Measurements from ENCODE around the gene AJM1. TPM values are rescaled to one million over a fixed set of nuclear protein-coding genes. Genes with fewer than 3 reads are reported as not detected.
"Not testable (repeated sequence)": the region's sequence is repeated elsewhere in the genome, so short reads cannot be mapped to it uniquely, and the experiment has no call there.

The AJM1 gene
- total RNA-seq, 2 donors from 2014 or later, result 4.3 to 12.9 TPM

- no peaks in the 10 kb centered on the region for H3K27me3 Mint-ChIP-seq
- H3K36me3 Mint-ChIP-seq (ENCODE audit: low read depth), result peaks cover 21% of the 10 kb centered on the region
- peaks cover 4% of the 10 kb centered on the region for H3K4me1 Mint-ChIP-seq
- no peak overlapping the region for H3K4me3 Mint-ChIP-seq
- no peak for ATAC-seq (replicated peaks)
- H3K9me3 Mint-ChIP-seq, result no peaks in the 10 kb centered on the region
- H3K27ac Mint-ChIP-seq, result no peak overlapping the region
Measured at GRCh38 chr9:136824496-136825225, 17.6 kb upstream of the AJM1 start.

- Mint-ChIP-seq H3K36me3 (ENCODE audit: low read depth) (peaks cover 21% of the 10 kb centered on the region), H3K4me1 (peaks cover 4% of the 10 kb centered on the region), H3K4me3 (no peak overlapping the region), H3K9me3 (no peaks in the 10 kb centered on the region), H3K27ac (no peak overlapping the region), H3K27me3 (no peaks in the 10 kb centered on the region)
- ATAC-seq (replicated peaks), result no peak
Measured at GRCh38 chr9:136825295-136826187, 16.7 kb upstream of the AJM1 start.

- H3K27ac Mint-ChIP-seq, result no peak overlapping the region
Measured at GRCh38 chr9:136826188-136826541, 16.1 kb upstream of the AJM1 start.

GRCh38 chr9:136826703-136827582 lies 15.3 kb upstream of the AJM1 start:
- peaks cover 21% of the 10 kb centered on the region for H3K36me3 Mint-ChIP-seq (ENCODE audit: low read depth)
- no peak for ATAC-seq (replicated peaks)

More at GRCh38 chr9:136826188-136826541, 16.1 kb upstream of the AJM1 start:
- Mint-ChIP-seq H3K9me3 (no peaks in the 10 kb centered on the region), H3K4me3 (no peak overlapping the region), H3K4me1 (no peaks in the 10 kb centered on the region), H3K36me3 (ENCODE audit: low read depth) (peaks cover 21% of the 10 kb centered on the region), H3K27me3 (no peaks in the 10 kb centered on the region)
- ATAC-seq (replicated peaks), result no peak

GRCh38 chr9:136827794-136828473 lies 14.3 kb upstream of the AJM1 start:
- Mint-ChIP-seq H3K36me3 (ENCODE audit: low read depth) (peaks cover 21% of the 10 kb centered on the region), H3K4me3 (no peak overlapping the region), H3K27me3 (no peaks in the 10 kb centered on the region), H3K4me1 (no peaks in the 10 kb centered on the region), H3K27ac (no peak overlapping the region), H3K9me3 (no peaks in the 10 kb centered on the region)
- ATAC-seq (replicated peaks), result no peak

More at GRCh38 chr9:136826703-136827582, 15.3 kb upstream of the AJM1 start:
- Mint-ChIP-seq H3K27ac (no peak overlapping the region), H3K4me1 (no peaks in the 10 kb centered on the region), H3K4me3 (no peak overlapping the region), H3K27me3 (no peaks in the 10 kb centered on the region), H3K9me3 (no peaks in the 10 kb centered on the region)

GRCh38 chr9:136828474-136829140 lies 13.7 kb upstream of the AJM1 start:
- ATAC-seq (replicated peaks), result no peak
- Mint-ChIP-seq H3K36me3 (ENCODE audit: low read depth) (peaks cover 16% of the 10 kb centered on the region), H3K4me1 (no peaks in the 10 kb centered on the region), H3K27me3 (no peaks in the 10 kb centered on the region), H3K9me3 (no peaks in the 10 kb centered on the region), H3K27ac (no peak overlapping the region), H3K4me3 (no peak overlapping the region)

GRCh38 chr9:136829412-136829811 lies 12.9 kb upstream of the AJM1 start:
- Mint-ChIP-seq H3K9me3 (no peaks in the 10 kb centered on the region), H3K36me3 (ENCODE audit: low read depth) (peaks cover 8% of the 10 kb centered on the region), H3K27ac (no peak overlapping the region), H3K4me3 (no peak overlapping the region), H3K4me1 (no peaks in the 10 kb centered on the region), H3K27me3 (no peaks in the 10 kb centered on the region)
- no peak for ATAC-seq (replicated peaks)

GRCh38 chr9:136829981-136830885 lies 12.0 kb upstream of the AJM1 start:
- H3K27me3 Mint-ChIP-seq, result no peaks in the 10 kb centered on the region
- H3K4me1 Mint-ChIP-seq, result no peaks in the 10 kb centered on the region
- H3K27ac Mint-ChIP-seq, result no peak overlapping the region
- no peak overlapping the region for H3K4me3 Mint-ChIP-seq
- H3K36me3 Mint-ChIP-seq (ENCODE audit: low read depth), result peaks cover 7% of the 10 kb centered on the region
- no peak for ATAC-seq (replicated peaks)
- H3K9me3 Mint-ChIP-seq, result no peaks in the 10 kb centered on the region

- H3K4me3 Mint-ChIP-seq, result no peak overlapping the region
- no peak for ATAC-seq (replicated peaks)
- H3K36me3 Mint-ChIP-seq (ENCODE audit: low read depth), result peaks cover 2% of the 10 kb centered on the region
- no peaks in the 10 kb centered on the region for H3K4me1 Mint-ChIP-seq
- no peak overlapping the region for H3K27ac Mint-ChIP-seq
- H3K27me3 Mint-ChIP-seq, result no peaks in the 10 kb centered on the region
- no peaks in the 10 kb centered on the region for H3K9me3 Mint-ChIP-seq
Measured at GRCh38 chr9:136831002-136831719, 11.1 kb upstream of the AJM1 start.

GRCh38 chr9:136831720-136832104 lies 10.6 kb upstream of the AJM1 start:
- H3K36me3 Mint-ChIP-seq (ENCODE audit: low read depth), result no peaks in the 10 kb centered on the region
- H3K27me3 Mint-ChIP-seq, result no peaks in the 10 kb centered on the region
- no peak overlapping the region for H3K27ac Mint-ChIP-seq
- H3K4me3 Mint-ChIP-seq, result no peak overlapping the region
- ATAC-seq (replicated peaks), result no peak
- no peaks in the 10 kb centered on the region for H3K9me3 Mint-ChIP-seq
- H3K4me1 Mint-ChIP-seq, result no peaks in the 10 kb centered on the region

GRCh38 chr9:136832581-136832980 lies 9.7 kb upstream of the AJM1 start:
- no peak for ATAC-seq (replicated peaks)
- Mint-ChIP-seq H3K36me3 (ENCODE audit: low read depth) (no peaks in the 10 kb centered on the region), H3K4me3 (no peak overlapping the region), H3K27ac (no peak overlapping the region), H3K4me1 (no peaks in the 10 kb centered on the region), H3K27me3 (no peaks in the 10 kb centered on the region), H3K9me3 (no peaks in the 10 kb centered on the region)

GRCh38 chr9:136833381-136834048 lies 8.8 kb upstream of the AJM1 start:
- not testable (repeated sequence) for H3K27ac Mint-ChIP-seq, H3K27me3 Mint-ChIP-seq

More at GRCh38 chr9:136833381-136834048, 8.8 kb upstream of the AJM1 start:
- not testable (repeated sequence) for H3K9me3 Mint-ChIP-seq; H3K4me3 Mint-ChIP-seq; H3K36me3 Mint-ChIP-seq (ENCODE audit: low read depth); H3K4me1 Mint-ChIP-seq; ATAC-seq (replicated peaks)
